NCI-H460 (cell line): ENCODE data around the gene NXPH1. TPM values are rescaled to one million over a fixed set of nuclear protein-coding genes. Genes with fewer than 3 reads are reported as not detected.

ENCODE experiments used
- DNase-seq: peaks from one replicate; pipeline ENCODE4 v3.0.0-alpha.2; 2016; ENCODE audit warnings: low read depth; ENCODE audit errors: extremely low read depth
- total RNA-seq: library from RNA; depleted of rRNA; stranded (reverse); fragments of >200 nt; shearing (Covaris generic); gene quantifications from 2 replicates; pipeline ENCODE4 v1.2.3, GENCODE V29; 2014; rRNA removed

The NXPH1 gene
- total RNA-seq, 1 experiment from 2014 or later: 2.4 TPM

DNA sequence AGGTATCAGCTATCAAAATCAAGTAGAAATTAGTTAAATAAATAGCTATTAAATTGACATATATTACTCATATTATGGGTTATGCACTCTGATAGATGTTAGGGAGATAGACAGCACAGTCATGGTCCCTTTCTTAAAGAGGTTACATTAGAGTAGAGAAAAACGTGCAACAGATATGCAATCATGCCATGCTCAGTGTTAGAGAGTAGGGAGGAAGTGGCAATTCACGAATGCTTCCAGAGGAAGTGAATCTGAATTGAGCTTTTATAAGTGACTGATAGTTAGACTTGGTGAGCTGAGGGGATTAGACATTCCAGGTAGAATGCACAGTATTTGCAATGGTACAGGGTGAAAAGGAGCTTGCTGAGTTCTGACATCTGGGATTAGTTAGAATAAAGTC is 349.8 kb downstream of the NXPH1 start:
- DNase-seq: peak; percentile 11

DNA sequence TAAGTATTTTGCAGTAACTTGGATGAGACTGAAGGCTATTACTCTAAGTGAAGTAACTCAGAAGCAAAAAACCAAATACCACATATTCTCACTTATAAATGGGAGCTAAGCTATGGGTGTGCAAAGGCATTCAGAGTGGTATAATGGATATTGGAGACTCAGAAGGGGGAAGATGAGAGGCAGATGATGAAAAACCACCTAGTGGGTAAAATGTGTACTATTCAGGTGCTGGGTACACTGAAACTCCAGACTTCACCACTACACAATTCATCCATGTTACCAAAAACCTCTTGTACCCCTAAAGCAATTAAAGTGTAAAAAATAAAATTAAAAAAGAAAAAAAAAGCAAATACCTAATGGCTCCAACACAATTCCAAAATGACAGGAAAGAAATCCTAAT is 351.7 kb downstream of the NXPH1 start:
- no peak for DNase-seq

- no peak for DNase-seq
These were observed 367.6 kb downstream of the NXPH1 start for GRCh38 chr7:8800986-8801385.

Other genes starting within 250 kb of the NXPH1 start
- gene ICA1, start 171.4 kb upstream of the NXPH1 start, total RNA-seq: 17.1 and 24.1 TPM in 2 replicates